NCI-H446 (cell line): ENCODE measurements around the gene CHRNA10.

ENCODE experiments used
- DNase-seq, 2 experiments: peaks; one replicate each; lab custom pipeline; 2025; lab: John Stamatoyannopoulos, UW

Gene CHRNA10, protein sequence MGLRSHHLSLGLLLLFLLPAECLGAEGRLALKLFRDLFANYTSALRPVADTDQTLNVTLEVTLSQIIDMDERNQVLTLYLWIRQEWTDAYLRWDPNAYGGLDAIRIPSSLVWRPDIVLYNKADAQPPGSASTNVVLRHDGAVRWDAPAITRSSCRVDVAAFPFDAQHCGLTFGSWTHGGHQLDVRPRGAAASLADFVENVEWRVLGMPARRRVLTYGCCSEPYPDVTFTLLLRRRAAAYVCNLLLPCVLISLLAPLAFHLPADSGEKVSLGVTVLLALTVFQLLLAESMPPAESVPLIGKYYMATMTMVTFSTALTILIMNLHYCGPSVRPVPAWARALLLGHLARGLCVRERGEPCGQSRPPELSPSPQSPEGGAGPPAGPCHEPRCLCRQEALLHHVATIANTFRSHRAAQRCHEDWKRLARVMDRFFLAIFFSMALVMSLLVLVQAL

DNA sequence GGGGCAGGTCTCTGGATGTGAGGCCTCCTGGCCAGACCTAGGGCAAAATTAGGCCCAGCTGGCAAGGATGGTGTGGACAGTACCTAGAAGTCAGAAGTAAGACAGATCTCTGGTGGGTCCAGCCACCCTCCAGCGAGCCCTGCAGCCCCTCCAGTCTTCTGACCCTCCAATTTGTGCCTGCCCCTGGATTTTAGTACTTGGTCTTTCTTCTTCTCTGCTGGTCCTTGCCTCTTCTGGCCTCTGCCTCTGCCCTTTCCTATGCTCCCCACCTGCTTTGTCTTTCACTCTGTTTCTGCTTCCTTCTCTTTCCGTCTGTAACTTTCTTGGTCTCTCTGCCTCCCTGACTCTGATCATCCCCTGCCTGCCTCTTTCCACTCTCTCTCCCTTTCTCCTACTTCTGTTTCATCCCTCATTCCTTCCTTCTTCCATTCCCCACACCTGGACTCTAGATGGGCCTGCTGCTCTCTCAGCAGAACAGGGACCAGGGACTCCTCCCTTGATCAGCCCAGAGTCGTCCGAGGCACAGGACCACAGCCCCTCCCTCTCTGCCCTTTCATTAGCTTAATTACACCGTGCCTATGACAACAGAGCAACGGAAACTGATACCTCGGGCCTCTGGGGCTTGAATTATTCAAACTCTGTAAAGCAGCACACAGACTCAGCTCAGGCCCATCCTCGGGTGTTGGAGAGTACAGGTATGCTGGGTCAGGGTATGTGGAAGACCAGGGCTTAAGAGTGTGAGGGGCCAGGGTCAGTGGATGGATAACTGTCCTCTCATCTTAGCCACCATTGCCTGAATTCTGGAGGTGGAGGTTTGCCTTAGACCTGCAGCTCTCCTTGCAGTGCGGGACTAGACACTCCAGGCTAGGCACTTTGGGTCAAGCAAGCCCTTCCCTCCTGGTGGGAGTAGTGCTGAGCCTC lies at the start of gene CHRNA10:
Gene CHRNA10 (minus strand): TSS at position 51 of the 921 bp plus-strand sequence. CDS start 72 bp downstream, outside the sequence.
- no peak for DNase-seq

DNA sequence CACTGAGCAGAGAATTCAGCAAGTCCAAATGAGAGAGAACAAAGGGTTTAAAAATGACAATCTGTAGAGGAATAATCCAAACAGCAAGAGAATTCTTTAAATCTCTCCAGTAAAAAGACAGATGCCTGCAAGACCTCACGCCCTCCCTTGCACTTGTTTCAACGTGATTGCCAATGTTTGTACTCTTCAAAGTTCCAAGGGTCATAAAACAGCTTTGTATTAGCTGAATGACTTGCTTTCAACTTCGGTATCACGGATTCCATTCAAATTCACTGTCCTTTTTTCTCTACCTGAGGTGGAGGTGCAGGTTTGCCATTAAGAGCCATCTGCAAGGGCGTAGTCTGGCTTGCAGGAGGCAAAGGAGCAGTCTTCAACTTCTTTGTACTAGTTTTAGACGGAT lies 41.1 kb upstream of the CHRNA10 start:
- no peak for DNase-seq

DNA sequence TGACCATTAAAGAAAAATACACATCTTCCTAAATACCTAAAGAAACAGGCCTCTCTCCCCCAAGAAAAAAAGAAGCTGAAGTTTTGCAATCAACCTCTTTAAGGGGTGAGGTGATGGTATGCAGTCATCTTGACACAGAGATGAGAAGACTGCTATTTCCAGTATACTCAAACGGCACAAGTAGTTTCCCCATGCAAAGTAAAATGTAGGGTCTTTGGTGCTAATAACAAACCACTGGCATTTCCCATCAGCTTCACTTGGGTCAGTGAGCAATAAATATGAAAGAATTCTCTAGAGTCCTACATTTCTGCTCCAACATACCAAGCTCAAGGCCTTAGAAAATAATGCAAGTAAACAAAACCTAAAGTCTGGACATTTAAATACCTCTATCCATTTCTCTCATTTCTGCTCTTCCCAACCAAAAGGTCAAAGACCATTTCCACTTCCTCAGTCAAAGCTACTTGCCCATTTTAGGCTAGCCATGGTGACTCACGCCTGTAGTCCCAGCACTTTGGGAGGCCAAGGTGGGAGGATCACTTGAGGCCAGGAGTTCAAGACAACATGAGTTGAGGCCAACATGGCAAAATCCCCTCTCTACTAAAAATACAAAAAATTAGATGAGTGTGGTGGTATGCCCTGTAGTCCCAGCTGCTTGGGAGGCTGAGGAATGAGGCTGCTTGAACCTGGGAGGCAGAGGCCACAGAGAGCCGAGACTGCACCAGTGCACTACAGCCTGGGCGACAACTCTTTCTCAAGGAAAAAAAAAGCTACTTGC lies 39.5 kb upstream of the CHRNA10 start:
- DNase-seq: no peak

DNA sequence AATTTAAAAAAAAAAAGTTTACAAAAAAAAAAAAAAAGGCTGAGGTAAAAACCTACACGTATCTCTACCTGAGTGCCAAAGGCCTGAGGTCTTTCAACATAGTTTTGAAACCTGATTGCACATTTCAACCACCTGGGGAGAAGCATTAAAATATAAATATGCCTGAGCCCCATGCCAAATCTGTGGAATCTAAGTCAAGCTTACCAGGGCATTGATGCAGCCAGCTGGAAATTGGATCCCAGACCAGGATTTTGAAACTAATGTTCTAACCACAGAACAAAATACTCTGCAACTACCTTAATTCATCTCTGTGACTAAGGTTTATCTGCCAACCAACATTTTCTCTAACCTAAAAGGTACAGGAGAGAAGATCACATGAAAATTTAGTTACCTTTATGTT lies 38.8 kb upstream of the CHRNA10 start:
- no peak for DNase-seq

DNA sequence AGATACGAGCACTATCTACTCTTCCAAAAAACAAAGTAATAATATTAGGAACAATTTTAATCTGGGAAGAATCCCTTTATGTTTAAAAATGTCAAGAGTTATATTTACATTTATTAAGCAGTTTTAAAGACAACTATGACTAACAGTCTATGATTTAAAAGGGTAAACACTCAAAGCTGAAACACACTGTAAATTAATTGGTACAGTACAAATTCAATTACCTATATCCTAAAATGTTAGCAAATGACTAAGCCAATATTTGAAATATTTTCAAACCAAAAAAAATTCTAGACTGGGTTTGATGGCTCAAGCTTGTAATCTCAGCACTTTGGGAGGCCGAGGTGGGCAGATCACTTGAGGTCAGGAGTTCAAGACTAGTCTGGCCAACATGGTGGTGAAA lies 36.0 kb upstream of the CHRNA10 start:
- DNase-seq: no peak

DNA sequence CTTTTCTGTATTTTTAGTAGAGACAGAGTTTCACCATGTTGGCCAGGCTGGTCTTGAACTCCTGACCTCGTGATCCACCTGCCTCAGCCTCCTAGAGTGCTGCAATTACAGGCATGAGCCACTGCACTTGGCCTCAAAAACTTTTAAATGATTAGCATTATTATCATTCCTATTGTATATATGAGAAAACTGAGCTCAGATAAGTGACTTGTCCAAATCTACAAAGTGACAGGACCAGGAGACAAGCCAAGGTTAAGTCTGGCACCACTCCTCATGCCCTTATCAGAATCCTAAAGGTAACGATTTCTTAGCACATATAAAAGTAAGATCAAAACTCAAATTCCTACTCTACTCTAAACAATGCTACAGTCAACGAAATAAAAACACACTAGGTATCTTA lies 32.2 kb upstream of the CHRNA10 start:
- no peak for DNase-seq

DNA sequence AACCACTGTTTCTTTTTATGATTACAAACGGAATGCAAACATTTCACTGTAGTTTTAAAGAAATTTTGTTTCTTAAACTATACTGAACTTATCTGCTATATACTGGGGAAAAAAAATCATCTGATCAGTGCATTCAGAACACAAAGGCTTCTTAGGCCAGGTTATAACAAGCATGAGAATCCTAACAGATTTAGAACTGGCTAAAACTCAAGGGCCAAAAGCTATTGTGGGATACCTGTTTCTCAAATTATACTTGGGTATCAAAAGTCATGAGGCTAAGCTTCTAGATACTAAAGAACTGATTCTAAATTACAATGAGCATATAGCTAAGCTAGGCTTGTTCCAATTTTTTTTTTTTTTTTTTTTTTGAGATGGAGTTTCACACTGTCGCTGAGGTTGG lies 29.7 kb upstream of the CHRNA10 start:
- DNase-seq: no peak

DNA sequence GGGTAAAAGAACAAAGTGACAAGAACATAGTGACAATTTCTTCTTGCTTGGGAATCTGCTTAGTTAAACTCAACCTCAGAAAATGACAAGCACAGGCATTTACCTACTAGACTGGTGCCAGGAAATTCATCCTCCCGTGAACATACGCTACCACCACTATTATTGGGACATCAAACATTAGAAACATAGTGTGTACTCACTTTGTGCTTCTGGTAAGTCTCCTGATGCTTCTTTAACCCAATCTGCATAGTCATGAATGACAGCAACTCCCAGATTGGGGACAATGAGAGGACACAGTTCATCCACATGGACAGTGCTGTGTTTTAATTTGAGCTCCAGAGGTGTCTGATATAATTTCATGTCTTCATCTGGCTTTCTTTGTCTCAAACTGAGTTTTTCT lies 29.2 kb upstream of the CHRNA10 start:
- DNase-seq: no peak

DNA sequence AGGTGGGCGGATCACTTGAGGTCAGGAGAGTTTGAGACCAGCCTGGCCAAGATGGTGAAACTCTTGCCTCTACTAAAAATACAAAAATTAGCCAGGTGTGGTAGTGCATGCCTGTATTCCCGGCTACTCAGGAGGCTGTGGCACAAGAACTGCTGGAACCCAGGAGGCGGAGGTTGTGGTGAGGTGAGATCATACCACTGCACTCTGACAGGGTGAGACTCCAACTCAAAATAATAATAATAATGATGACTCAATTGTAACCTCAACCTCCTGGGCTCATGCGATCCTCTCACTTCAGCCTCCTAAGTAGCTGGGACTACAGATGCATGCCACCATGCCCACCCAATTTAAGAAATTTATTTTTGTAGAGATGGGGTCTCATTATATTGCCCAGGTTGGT lies 15.6 kb upstream of the CHRNA10 start:
- no peak for DNase-seq

DNA sequence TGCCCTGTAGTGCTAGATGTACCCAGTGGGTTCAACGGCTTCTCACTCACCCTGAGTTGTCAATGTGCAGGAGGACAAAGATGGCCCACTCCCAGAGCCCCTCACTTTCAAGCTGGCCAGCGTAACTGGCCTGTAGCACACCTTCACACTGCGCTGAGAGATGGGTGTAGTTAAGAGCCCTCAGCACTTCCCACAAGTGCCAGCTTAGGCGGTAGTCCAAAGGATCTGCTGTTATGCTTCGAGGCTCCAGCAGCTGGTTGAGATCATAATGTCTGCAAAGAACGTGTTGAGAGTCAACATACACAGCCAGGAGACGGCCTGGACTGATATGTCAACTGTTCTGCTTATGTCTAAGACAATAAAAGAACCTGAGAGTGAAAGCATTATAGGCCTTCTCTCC lies 14.7 kb upstream of the CHRNA10 start:
- DNase-seq: no peak

DNA sequence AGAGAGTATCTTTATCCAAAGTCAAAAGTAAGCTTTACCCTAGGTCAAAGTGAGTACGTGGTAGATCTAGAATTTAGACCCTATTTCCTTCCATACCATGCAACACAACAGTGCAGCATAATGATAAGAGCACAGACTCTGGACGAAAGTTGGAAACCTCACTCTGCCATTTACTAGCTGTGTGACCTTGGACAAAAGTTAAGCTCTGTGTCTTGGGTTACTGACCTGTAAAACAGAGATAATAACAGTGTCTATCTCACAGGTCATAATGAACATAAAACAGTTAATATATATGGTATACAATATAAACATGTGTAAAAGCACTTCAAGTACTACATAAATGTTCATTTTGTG lies 13.6 kb upstream of the CHRNA10 start:
- DNase-seq: no peak

DNA sequence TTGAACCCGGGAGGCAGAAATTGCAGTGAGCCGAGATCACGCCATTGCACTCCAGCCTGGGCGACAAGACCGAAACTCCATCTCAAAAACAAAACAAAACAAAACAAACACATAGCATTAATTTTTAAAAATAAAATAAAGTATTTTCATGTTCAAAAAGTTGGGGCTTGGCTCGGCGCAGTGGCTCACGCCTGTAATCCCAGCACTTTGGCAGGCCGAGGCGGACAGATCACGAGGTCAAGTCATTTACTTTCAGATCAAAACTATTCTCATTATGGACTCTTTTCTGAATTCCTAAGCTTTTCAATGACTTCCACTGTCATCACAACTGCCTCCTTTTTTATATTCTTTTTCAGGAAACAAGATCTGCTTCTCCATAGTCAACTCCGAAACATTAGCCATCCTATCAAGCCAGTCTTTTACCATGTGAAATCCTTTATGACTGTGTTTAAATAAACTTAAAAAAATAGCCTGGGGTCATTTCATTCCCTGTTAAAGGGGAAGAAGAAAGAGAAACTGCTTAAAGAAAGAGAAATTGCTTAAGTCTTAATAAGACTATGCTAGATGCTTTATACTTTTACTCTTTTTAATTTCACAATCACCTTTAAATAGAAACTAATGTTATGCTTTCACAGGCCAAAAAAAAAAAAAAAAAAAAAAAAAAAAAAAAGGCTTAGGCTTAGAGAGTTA lies 13.1 kb upstream of the CHRNA10 start:
- no peak for DNase-seq

DNA sequence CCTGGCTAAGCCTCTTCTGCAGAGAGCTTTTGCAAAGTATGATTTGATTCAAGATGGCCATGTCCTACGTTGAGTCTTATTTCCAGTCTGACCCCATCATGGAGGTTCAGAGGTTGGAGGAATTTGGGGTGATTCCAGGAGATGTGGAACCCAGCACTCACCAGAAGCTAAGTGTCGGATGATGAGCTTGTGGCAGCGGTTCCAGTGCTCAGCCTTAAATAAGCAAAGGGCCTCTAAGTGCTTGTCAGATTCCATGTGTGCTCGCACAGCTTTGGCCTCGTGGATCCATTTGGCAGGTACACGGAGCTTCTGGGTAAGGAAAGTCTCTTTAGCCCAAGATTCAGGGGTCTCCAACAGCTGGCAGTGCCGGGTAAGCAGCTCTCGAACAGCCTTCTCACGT lies 11.9 kb upstream of the CHRNA10 start:
- DNase-seq: no peak

DNA sequence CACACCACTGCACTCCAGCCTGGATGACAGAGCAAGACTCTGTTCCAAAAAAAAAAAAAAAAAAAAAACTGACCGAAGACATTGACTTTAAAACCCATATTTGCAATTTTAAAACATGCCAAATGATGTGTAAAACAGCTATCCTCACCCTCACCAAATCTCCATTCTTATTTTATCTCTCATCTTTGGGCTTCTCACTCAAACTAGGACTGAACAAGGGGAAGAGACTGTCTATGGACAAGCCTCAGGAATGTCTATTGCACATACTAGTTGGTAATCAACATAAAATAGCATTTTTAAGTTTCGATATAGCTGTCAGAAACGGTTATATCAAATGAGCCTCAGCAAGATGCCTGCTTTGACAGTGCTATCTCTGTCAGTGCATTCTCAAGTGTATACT lies 7.9 kb upstream of the CHRNA10 start:
- no peak for DNase-seq

DNA sequence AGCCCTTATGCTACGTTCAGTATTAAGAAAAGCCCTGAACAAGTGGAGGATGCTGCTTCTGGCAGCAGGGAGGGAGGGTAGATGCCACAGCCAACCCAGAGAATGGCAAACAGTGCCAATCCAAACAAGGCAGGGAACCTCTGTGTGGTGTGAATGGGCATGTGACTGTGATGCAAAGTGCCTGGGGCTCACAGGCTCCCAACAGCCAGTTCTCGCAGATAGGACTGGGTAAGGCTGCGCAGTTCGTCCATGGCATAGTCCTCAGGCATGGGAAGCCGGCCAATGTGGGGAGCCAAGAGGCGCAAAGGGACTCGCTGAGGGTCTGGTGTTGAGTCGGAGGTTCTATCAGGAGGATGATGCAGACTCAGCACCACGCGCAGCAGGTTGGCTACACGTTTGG lies 4.8 kb upstream of the CHRNA10 start:
- no peak for DNase-seq

DNA sequence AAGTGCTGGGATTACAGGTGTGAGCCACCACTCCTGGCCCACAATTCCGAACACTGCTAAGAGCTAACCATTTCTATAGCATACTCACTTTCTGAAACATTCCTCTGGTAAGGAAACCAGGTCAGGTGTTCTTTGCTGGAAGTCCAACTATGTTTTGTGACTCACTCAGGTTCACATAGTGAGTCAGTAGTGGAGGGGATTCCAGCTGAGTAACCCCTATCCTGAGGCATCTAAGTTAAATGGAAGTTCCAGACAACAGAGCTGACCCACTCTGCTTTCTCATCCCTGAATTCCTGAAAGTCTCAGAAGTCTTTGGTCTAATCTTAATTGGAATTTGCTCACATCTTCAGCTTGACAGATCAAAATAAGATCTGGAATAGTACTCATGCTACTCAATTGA lies 3.0 kb upstream of the CHRNA10 start:
- no peak for DNase-seq

DNA sequence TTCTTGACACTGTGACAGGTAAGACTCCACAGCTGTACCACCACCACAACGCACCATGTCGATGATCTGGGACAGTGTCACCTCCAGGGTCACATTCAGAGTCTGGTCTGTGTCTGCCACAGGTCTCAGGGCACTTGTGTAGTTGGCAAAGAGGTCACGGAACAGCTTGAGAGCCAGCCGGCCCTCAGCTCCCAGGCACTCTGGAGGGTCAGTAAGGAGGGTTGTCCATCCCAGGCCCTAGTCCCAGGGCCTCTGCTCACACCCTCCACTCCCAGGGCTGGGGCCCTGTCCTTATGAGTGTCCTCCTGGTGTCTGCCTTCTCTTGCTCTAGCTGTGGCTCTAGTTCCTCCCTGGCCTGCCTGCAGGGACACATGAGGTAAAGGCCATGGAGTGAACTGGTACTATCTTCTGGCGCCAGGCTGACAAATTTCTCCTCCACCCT lies 1.4 kb downstream of the CHRNA10 start:
- no peak for DNase-seq

DNA sequence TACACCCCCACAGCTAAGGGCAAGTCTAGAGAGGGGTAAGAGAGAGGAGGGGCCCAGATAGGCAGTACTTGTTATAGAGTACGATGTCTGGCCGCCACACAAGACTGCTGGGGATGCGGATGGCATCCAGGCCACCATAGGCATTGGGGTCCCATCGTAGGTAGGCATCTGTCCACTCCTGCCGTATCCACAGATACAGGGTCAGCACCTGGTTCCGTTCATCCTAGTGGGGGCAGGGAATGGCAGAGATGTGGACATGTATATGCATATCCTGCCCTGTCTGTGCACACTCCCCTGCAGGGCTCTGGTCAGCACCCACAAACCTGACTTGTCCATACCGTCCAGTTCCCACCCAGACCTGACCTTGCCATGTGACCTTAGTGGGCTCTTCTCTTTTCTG lies 2.1 kb downstream of the CHRNA10 start:
- no peak for DNase-seq

DNA sequence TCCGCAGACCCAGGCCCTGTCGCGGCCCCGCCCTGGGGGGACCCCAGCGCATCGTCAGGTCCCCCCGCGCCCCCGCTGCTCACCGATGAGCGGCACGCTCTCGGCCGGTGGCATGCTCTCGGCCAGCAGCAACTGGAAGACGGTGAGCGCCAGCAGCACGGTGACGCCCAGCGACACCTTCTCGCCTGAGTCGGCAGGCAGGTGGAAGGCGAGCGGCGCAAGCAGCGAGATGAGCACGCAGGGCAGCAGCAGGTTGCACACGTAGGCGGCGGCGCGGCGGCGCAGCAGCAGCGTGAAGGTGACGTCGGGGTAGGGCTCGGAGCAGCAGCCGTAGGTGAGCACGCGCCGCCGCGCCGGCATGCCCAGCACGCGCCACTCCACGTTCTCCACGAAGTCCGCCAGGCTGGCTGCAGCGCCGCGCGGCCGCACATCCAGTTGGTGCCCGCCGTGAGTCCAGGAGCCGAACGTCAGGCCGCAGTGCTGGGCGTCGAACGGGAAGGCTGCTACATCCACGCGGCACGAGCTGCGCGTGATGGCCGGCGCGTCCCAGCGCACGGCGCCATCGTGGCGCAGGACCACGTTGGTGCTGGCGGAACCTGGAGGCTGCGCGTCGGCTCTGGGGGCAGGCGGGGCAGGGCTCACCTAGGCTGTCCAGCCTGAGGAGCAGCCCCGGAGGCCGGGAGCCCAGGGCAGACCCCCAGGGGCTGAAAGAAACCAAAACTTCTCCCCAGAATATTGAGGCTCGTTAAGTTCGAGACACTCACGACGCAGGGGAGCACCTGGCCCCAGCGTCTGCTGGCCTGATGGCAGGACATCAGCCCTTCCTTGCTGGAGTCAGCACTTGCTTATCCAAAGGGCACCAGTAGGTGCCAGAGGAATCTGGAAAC lies 3.8 kb downstream of the CHRNA10 start:
- no peak for DNase-seq

DNA sequence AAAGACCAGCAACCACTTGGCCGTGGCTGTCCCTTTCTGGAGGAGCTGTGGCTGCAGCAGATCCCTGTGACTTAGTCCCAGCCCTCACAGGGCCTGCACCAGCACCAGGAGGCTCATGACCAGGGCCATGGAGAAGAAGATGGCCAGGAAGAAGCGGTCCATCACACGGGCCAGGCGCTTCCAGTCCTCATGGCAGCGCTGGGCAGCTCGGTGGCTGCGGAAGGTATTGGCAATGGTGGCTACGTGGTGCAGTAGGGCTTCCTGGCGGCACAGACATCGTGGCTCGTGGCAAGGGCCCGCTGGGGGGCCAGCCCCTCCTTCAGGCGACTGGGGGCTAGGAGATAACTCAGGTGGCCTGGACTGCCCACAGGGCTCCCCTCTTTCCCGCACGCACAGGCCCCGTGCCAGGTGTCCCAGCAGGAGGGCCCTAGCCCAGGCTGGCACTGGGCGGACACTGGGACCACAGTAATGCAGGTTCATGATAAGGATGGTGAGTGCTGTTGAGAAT lies 5.1 kb downstream of the CHRNA10 start:
- DNase-seq: no peak
